HG03196 (cell line): ENCODE measurements around the gene NTN1.

Experiments used
- ATAC-seq: cut with Tn5 transposase; IDR thresholded peaks from one replicate; pipeline ENCODE4 v1.9.1; 2021; ENCODE audit not compliant: unreplicated experiment

Gene NTN1

DNA sequence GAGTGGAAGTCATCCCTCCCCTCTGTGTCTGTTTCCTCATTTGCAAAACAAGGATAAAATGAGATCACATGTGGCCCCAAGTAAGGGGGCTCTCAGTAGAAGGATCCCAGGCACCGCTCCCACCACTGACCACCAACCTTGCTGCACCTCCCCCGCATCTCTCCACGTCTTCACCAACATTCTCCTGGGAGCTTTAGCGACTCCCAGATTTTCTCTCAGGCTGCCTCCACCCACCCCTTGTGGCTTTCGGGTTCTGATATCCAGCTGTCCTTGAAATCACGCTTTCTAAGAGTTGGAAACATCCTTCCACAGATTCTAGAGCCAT, 16.4 kb upstream of the NTN1 start:
- no peak for ATAC-seq

DNA sequence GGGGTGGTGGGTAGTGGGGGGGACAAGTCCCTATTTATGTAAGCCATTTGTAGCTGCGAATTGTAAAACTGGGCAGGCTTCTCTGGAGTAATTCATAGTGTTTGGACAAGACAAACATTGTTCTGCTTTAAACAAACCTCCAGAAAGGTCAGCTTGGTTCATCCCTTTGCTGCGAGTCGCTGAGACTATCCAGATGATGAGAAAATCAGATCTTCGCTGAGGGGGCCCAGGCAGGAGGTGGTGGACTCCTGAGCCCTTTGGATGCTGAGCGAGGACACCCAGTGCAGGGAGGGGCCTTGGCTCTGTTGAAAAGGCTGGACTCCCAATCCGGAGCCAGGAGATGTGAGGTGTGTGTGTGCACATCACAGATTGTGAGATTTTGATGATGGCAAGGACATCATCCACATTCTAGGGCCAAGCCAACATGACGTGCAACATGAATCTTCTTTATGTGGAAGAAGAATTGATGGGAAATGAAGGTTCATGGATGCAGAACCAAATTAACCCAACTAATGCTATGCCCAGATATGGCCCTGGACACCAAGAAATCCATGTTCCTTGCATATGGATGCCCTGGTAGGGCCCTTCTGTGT, 15.0 kb upstream of the NTN1 start:
- ATAC-seq, result no peak

DNA sequence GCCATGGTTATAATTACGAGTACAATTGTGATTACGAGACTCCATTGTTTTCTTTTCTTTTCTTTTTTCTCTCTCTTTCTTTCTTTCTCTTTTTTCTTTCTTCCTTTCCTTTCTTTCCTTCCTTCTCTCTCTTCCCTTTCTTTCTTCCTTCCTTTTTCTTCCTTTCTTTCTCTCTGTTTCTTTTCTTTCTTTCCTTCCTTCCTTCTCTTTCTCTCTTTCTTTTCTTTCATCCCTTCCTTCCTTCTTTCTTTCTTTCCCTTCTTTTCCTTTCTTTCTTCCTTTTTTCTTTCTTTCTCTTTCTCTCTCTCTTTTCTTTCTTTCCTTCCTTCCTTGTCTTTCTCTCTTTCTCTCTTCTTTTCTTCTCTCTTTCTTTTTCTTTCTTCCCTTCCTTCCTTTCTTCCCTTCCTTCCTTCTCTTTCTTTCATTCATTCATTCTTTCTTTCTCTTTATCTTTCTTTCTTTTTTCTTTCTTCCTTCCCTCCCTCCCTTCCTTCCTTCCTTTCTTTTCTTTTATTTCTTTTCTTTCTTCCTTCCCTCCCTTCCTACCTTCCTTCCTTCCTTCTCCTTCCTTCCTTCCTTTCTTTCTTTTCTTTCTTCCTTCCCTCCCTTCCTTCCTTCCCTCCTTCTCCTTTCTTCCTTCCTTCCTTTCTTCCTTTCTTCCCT, 14.1 kb upstream of the NTN1 start:
- no peak for ATAC-seq

DNA sequence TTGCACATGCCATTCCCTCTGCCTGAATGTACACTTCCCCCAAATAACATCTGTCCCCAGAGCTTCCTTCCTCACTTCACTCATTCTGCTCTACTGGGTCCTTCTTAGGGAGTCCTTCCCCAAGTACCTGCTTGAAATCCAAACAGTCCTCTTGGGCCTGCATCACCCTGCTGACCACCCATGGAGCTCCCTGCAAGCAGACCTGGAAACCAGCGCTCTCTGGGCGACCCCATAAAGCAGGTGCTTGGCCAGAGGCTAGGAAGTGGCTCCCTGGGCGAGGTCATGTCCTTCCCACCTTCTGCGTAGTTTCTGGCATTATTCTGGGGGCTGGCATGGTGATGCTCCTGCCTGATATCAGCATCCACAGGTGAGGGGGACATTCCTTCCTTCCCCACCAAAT, 12.2 kb upstream of the NTN1 start:
- ATAC-seq, result no peak

DNA sequence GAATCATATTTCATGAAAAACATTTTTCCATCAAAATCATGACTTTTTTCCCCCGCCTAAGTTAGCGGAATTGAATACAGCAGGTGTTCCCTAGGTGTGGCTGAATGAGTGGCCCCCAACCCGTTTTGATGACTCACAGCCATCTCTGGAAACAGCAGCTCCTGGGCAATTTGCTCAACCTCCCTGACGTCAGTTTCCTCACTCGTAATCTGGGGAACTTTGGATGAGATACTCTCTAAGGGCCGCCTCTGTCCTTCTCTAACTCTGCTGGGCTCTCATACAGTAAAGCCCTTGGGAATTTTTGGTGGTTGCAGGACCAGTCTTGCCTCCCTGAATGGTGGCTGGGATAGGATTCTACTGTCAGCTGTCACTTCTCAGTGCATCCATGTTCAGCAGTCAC, 11.6 kb upstream of the NTN1 start:
- ATAC-seq, result no peak

DNA sequence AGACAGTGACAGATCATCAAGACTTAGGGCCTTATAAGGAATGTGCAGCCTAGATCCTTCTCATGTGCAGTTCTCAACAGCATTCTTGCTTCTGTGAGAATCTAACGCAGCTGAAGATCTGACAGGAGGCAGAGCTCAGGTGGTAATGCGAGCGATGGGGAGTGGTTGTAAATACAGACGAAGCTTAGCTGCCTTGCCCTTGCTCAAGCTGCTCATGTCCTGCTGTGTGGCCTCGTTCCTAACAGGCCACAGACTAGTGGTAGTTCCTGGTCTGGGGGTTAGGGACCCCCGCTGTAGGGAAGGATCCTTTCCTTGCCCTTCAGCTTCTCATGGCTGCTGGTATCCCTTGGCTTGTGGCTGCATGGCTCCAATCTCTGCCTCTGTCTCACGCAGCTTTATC, 10.3 kb upstream of the NTN1 start:
- ATAC-seq, result no peak

DNA sequence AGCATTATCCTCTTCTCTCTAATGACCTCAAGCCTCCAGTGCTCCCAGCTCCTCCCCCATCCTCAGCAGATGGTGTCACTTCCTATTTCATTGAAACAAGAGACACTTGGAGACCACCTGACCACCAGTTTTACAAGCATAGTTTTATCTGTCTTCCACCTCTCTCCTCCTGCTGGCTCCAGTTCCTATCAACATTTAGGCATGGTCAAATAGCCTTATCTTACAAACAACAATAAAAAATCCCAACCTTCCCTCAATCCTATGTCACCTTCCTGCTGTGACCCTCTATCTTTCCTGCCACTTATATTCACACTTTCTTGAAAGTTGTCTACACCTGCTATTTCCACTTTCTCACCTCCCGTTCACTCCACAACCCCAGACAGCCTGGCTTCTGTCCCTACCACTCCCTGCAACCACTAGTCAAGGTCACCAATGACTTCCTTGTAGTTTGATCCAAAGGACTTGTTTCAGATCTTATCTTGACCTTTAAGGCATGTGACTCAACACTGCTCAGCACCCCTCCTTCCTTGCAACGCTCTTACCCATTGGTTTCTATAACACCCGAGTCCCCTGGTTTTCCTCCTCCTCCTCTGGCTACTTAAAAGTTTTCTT, 4.3 kb upstream of the NTN1 start:
- no peak for ATAC-seq

DNA sequence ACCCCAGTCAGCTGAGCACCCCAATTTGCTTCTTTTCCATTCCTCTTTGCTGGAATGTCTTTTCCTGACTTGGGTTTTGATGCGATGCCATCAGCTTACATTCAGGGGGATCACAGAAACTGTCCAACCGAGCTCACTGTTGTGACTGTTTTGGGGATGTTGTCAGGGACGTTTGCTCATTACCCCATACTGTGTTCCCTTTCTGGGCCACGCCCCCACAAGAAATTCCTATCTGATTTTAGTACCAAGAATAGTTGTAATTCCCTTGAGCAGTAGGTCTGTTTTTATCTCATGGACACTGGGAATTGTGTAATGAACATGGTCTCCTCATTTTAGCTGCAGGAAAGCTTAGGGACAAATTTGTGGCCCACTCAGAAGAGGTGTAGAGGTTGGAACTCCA, 2.6 kb upstream of the NTN1 start:
- ATAC-seq, result no peak

DNA sequence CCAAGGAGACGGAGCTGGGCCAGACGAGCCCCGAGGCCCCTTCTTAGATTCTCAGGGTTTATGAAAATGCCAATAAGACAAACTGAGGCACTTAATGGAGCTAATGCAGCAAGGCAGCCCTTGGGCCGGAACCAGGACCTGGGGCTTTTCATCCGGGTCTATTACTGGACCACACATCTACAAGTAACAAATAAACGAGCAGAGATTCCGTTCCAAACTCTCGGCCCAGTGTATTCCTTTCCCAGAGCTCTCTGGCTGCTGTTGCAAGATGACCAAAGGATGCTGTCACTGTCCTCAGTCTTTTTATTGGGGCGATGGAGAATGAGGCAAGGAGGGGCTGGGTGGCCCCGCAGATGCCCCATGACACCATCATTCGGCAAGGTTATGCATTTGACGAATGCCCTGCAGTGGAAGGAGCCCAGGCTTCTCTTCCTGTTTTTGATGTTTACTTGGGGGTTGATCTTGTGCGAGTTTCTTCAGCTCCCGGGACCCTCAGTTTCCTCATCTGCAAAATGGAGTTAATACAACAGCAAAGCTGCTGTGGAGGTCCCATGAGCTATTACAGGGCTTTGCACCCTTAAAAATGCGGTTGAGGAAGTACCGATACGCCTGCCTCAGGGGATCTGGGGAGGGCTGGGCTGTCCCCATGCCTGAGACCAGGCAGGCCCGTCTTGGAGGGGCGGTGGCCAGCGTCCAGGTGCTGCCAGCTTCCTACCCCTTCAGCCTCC, 1.1 kb upstream of the NTN1 start:
- no peak for ATAC-seq

DNA sequence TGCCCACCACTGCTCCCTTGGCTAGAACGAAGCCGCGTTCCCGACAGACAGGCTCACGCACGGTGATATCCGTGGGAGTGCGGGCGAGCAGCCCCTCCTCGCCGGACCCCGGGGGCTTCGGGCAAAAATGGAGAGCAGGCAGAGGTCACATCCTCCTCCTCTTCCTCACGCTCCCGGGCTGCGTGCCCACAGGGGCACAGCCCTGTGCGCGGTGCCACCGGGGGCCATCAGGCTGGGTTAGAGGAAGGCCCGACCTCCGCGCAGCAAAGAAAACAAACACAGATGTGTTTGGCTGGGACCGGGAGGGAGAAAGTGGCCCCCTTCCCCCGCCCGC, 519 bp upstream of the NTN1 start:
- no peak for ATAC-seq

DNA sequence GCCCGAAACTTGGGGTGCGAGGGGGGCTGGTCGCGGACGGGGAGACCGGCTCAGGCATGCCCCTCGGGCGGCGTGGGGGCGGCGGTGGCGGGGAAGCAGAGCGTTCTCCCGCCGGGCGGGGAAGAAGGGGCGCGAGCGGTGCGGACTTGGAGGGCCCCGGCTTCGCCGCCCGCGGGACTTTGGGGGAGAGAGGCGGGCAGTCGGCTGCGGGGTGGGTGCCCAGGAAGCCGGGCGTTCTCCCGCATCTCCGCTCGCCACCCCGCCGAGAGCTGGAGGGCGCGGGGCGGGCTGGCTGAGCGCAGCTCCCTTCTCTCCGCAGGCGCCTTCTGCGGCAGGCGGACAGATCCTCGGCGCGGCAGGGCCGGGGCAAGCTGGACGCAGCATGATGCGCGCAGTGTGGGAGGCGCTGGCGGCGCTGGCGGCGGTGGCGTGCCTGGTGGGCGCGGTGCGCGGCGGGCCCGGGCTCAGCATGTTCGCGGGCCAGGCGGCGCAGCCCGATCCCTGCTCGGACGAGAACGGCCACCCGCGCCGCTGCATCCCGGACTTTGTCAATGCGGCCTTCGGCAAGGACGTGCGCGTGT, 772 bp downstream of the NTN1 start:
- no peak for ATAC-seq

DNA sequence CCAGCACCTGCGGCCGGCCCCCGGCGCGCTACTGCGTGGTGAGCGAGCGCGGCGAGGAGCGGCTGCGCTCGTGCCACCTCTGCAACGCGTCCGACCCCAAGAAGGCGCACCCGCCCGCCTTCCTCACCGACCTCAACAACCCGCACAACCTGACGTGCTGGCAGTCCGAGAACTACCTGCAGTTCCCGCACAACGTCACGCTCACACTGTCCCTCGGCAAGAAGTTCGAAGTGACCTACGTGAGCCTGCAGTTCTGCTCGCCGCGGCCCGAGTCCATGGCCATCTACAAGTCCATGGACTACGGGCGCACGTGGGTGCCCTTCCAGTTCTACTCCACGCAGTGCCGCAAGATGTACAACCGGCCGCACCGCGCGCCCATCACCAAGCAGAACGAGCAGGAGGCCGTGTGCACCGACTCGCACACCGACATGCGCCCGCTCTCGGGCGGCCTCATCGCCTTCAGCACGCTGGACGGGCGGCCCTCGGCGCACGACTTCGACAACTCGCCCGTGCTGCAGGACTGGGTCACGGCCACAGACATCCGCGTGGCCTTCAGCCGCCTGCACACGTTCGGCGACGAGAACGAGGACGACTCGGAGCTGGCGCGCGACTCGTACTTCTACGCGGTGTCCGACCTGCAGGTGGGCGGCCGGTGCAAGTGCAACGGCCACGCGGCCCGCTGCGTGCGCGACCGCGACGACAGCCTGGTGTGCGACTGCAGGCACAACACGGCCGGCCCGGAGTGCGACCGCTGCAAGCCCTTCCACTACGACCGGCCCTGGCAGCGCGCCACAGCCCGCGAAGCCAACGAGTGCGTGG, 1.5 kb downstream of the NTN1 start:
- no peak for ATAC-seq

DNA sequence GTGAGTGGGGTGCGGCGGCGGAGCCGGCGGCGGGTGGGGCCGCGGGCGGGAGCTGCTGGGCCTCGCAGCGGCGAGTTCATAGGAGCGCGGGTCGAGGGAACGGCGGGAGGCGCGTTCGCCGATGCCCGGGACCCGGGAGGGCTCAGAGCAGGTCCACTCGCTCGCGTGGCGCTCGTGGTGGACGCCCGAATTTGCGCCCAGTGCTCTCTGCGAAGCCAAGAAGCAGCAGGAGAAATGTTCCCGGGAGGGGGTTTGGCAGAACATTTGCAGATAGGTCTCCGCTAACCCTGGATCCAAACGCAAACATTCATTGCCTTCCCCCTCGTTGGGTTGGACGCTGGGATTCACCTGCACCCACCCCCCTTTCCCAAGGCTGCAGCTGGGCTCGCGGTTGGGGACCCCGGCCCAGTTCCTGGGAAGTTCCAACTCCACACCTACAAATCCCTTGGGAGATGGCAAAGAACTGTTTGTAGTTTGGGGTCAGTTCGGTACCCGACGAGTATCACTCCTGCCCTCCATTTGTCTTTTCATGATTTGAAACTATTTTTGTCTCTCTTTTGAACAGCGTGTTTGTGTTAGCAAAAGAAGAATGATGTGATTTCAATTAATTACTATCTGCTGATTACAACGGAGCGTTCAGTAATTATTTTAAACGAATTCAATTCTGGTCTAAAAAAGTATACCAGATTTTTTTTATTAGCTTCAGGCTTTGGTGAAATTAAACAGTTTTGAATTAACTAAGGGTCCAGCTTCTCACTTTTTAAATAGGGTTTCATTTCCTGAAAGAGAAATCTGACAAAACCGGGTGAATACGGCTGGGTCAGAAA, 2.3 kb downstream of the NTN1 start:
- no peak for ATAC-seq

DNA sequence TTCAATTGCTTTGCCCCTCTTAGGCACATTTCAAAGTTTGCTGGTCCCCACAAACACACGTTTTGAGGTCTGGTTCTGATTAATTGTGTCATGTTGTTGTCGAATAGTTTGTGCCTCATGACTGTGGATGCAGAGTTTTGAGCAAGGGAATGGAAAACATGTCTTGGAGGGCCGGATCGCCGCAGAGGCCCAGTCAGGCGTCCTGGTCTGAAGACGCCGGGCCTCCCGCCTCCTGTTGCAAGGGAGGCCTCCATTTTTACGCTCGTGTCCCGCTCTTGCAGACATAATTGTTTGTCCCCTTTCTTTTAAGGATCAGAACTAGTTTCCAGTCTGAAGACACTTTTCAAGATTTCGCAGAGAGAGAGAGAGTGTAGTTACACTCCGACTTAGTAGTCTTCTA, 3.2 kb downstream of the NTN1 start:
- no peak for ATAC-seq

DNA sequence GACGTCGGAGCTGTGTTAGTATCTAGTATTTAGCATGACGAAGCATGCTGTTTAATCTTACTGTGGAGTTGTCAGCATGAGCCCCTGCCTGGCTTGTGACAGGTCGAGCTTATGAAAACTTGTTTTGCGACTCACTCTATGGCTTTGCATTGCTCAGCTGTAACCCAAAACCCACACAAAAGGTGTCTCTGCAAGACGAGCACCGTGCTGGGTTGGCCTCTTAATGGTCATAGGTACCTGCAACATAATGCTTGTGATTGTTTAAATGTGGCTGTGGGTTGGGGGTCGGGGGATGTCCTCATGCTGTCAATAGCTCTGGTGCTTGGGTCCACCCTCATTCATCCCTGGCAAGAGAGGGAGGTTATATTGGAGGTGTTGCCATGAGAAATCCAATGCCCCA, 5.4 kb downstream of the NTN1 start:
- no peak for ATAC-seq

DNA sequence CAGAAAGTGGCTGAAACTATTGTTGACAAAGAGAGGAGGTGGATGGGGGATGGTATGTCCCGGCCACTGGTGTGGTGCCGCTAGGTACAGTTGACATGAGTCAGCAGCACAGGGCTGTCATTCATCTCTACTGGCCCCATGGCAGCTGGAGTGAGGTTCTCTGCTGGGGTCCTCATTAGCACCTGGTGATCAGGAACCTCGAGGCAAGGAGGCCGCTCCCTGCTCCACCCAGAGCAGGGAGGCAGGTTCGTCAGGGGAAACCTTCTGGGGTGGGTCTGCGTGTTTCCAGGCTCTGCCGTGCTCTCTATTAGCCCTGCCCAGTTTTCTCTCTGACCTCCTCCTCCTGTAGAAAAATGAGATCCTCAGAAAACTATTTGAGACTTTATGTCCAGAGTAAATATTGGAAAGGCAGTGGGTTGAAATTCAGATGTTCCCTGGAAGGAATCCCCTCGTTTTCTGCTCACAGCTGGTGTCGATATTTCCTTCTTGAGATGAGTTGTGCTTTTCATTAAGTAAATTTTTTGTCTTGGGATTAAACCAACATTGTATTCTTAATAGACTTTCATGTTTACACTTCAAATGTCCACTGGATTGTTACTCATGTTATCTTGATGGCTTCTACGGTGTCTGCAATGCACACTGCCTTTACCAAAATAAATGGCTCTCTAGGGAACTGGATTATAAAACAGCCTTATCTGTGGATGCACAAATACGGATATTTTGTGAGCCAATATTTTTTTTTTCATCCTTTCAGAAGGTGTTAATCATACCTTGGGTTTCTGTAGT, 7.1 kb downstream of the NTN1 start:
- ATAC-seq, result no peak

DNA sequence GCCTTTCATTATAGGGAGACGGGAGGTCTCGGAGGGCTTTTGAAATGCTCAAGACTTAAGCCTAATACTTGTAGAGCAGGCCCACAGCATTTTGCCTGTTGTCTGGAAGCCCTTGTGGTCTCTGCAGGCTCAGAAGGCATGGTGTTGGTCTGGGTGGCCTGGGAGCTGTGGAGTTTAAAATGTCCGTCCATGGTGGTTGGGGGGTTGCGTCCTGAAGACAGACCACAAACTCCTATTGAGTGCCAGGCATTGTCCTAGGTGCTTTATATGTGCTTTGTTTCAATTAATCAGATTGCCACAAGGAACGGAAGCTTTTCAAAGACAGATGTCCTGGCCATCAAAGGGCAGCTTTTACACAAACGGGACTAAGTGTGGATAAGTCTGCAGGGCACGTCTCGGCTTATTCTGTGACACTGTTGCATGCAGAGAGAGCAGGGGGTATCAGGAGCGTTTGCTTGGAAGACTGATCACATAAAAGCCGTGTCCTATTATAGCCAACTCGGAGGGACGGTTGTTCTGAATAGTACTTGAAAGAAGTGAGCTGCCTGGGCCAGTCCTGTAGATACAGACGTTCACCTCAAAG, 7.8 kb downstream of the NTN1 start:
- ATAC-seq, result no peak

DNA sequence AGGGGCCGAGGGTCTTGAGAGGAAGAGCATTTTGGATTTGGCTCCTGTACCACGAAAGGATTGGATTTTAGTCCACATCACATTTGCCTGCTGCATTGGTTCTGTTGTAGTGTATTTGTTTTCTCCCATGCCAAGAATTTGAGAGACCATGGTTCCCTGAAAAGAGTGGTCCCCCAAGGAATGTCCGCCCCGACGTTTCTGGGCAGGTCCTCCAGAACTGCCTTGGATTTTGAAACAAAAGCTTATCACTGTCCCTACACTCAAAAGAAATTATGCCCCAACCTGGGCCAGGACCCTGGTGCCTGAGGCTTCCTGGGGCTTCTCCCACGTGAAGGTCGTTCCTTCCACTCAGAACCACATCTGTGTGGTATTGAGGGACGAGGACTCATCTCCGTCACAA, 10.8 kb downstream of the NTN1 start:
- no peak for ATAC-seq

DNA sequence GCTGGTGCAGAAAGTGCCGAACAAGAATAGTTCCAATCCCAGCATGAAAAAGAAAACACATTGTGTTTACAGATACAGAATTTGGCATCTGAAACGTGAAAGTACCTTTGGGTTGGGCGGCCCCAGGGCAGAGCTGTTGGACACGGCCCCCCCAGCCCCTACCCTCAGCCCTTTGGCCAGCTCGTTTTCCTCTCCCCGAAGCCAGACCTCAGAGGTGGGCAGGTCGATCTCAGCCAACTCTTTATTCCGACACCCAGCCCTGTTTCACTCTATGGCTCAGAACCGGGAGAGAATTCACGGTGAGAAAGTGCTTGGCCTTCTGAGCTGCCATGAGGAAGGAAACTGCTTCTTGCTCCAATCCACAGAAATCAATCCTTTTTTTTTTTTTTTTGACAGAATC, 11.3 kb downstream of the NTN1 start:
- ATAC-seq, result no peak
